HG02759 (cell line): ENCODE data around the gene CAPRIN1.
"Not testable (repeated sequence)": the region's sequence is repeated elsewhere in the genome, so short reads cannot be mapped to it uniquely, and the experiment has no call there.

Experiments
- ATAC-seq: cut with Tn5 transposase; IDR thresholded peaks from one replicate; pipeline ENCODE4 v1.9.1; 2021; ENCODE audit warnings: mild to moderate bottlenecking, moderate library complexity; ENCODE audit not compliant: unreplicated experiment

The CAPRIN1 gene

GRCh38 chr11:34084637-34085036 lies 33.1 kb downstream of the CAPRIN1 start:
- no peak for ATAC-seq

GRCh38 chr11:34086554-34087283 lies 35.2 kb downstream of the CAPRIN1 start:
- no peak for ATAC-seq

- no peak for ATAC-seq
These were observed 40.3 kb downstream of the CAPRIN1 start for GRCh38 chr11:34091825-34092224.

- not testable (repeated sequence) for ATAC-seq
These were observed 43.4 kb downstream of the CAPRIN1 start for GRCh38 chr11:34094900-34095299.

GRCh38 chr11:34098813-34099212 lies 47.3 kb downstream of the CAPRIN1 start:
- no peak for ATAC-seq

- no peak for ATAC-seq
These were observed 53.1 kb downstream of the CAPRIN1 start for GRCh38 chr11:34104680-34105078.

GRCh38 chr11:34105079-34105956 lies 53.8 kb downstream of the CAPRIN1 start, which contains the start of gene NAT10:
Gene NAT10 (plus strand): TSS chr11:34105629. CDS start chr11:34108226, 2,597 bp downstream.
- ATAC-seq, result peak; percentile 94

GRCh38 chr11:34105957-34106504 lies 54.5 kb downstream of the CAPRIN1 start:
- no peak for ATAC-seq

GRCh38 chr11:34111722-34112270 lies 60.3 kb downstream of the CAPRIN1 start:
- ATAC-seq, result no peak

- no peak for ATAC-seq
These were observed 62.5 kb downstream of the CAPRIN1 start for GRCh38 chr11:34114014-34114413.

GRCh38 chr11:34114471-34114870 lies 62.9 kb downstream of the CAPRIN1 start:
- ATAC-seq, result no peak

- ATAC-seq, result no peak
These were observed 69.1 kb downstream of the CAPRIN1 start for GRCh38 chr11:34120651-34121050.

GRCh38 chr11:34124885-34125668 lies 73.5 kb downstream of the CAPRIN1 start:
- ATAC-seq, result no peak

GRCh38 chr11:34126959-34127848 lies 75.7 kb downstream of the CAPRIN1 start:
- ATAC-seq, result no peak

GRCh38 chr11:34128824-34129223 lies 77.3 kb downstream of the CAPRIN1 start:
- ATAC-seq, result no peak

- ATAC-seq, result no peak
These were observed 80.9 kb downstream of the CAPRIN1 start for GRCh38 chr11:34132261-34132965.

GRCh38 chr11:34134765-34135164 lies 83.2 kb downstream of the CAPRIN1 start:
- peak; percentile 55 for ATAC-seq

- no peak for ATAC-seq
These were observed 83.9 kb downstream of the CAPRIN1 start for GRCh38 chr11:34135439-34135838.

GRCh38 chr11:34136420-34136819 lies 84.9 kb downstream of the CAPRIN1 start:
- no peak for ATAC-seq
